HepG2 (cell line): ENCODE data around the gene OR1D5. TPM values are rescaled to one million over a fixed set of nuclear protein-coding genes. Genes with fewer than 3 reads are reported as not detected.

Experiments used
- ATAC-seq: fragments of 200-7000 bp; cut with Tn5 transposase; 3 replicates; pipeline ENCODE4 v1.9.1; 2020; ENCODE audit warnings: mild to moderate bottlenecking, moderate library complexity
- BruUV-seq: library from RNA; stranded (reverse); fragments of 400-500 nt; replicated peaks from 2 replicates; lab custom pipeline; 2021; lab: Mats Ljungman, UMichigan
- CTCF ChIA-PET: fragments of 300-600 bp; formaldehyde crosslinking; extraction: SDS; loops from one replicate; lab custom pipeline; 2021; ENCODE audit warnings: low total read pairs, inconsistent platforms, low intra/inter-chr PET ratio; lab: Yijun Ruan, JAX
- POLR2A ChIA-PET: fragments of 350-600 bp; sonication (Branson Sonifier 250); formaldehyde crosslinking; loops from one replicate; lab custom pipeline; 2020; ENCODE audit warnings: antibody characterized with exemption, inconsistent platforms; lab: Yijun Ruan, JAX
- DNase-seq: peaks from one replicate; pipeline ENCODE4 v3.0.0-alpha.2; 2015; ENCODE audit warnings: low spot score
- FAIRE-seq: peaks from 3 replicates; lab custom pipeline; 2011; peaks lifted over from hg19 to GRCh38; lab: Jason Lieb, UNC
- H2AFZ ChIP-seq: one replicate; pipeline ENCODE4 v1.6.1; 2011; ENCODE audit warnings: low read length, inconsistent platforms
- H3K27ac ChIP-seq: fragments of 300-600 bp; 3 replicates; pipeline ENCODE4 v1.8.0; 2011; ENCODE audit warnings: mixed run types, mild to moderate bottlenecking, mixed read lengths, low read length, inconsistent platforms; ENCODE audit not compliant: insufficient read depth; ENCODE audit errors: extremely low read length
- H3K27me3 ChIP-seq, 2 experiments: fragments of 200-600 bp in 1 of 2; 2 replicates in 1 of 2; 3 replicates in 1 of 2; pipeline versions ENCODE4 v1.6.0 to v1.8.0; 2011; ENCODE audit warnings: low read length in 2 of 2, mild to moderate bottlenecking in 2 of 2, moderate library complexity in 2 of 2, inconsistent platforms in 1 of 2; ENCODE audit not compliant: insufficient read depth in 2 of 2, control insufficient read depth in 1 of 2
- H3K36me3 ChIP-seq, 2 experiments: fragments of 200-600 bp in 1 of 2; replicated peaks in 1 of 2; 2 replicates in 1 of 2; 3 replicates in 1 of 2; pipeline versions ENCODE4 v1.5.1 to v1.8.0; 2011; ENCODE audit warnings: low read length in 2 of 2, inconsistent platforms in 1 of 2; ENCODE audit not compliant: insufficient read depth in 2 of 2, control insufficient read depth in 1 of 2
- H3K4me1 ChIP-seq: 2 replicates; pipeline ENCODE4 v1.5.1; 2012; ENCODE audit warnings: low read length, inconsistent platforms; ENCODE audit not compliant: insufficient read depth
- H3K4me2 ChIP-seq: 2 replicates; pipeline ENCODE4 v1.6.0; 2011; ENCODE audit warnings: low read depth, low read length, inconsistent platforms
- H3K4me3 ChIP-seq, 3 experiments: fragments of 200-600 bp in 1 of 3; sonication (generic), shearing (Covaris generic) in 1 of 3; replicated peaks in 1 of 3; 2 replicates each; pipeline ENCODE4 v1.5.1; 2011 to 2016; ENCODE audit warnings: low read length in 3 of 3, inconsistent platforms in 2 of 3, low read depth in 2 of 3, mild to moderate bottlenecking in 2 of 3, control low read depth in 1 of 3, mixed read lengths in 1 of 3; ENCODE audit not compliant: insufficient read depth in 1 of 3
- H3K79me2 ChIP-seq: one replicate; pipeline ENCODE4 v1.6.1; 2011; ENCODE audit warnings: low read length, inconsistent platforms; ENCODE audit not compliant: insufficient read depth
- H3K9ac ChIP-seq: 2 replicates; pipeline ENCODE4 v1.6.0; 2011; ENCODE audit warnings: mild to moderate bottlenecking, low read depth, low read length, inconsistent platforms; ENCODE audit not compliant: insufficient read depth
- H3K9me3 ChIP-seq: 2 replicates; pipeline ENCODE4 v1.5.1; 2012; ENCODE audit warnings: mild to moderate bottlenecking, low read length
- H4K20me1 ChIP-seq: 2 replicates; pipeline ENCODE4 v1.6.0; 2011; ENCODE audit warnings: inconsistent platforms, mild to moderate bottlenecking, low read length, moderate library complexity; ENCODE audit not compliant: insufficient read depth
- DNMT1 ChIP-seq: sonication (generic); formaldehyde crosslinking; IDR thresholded peaks from 2 replicates; pipeline ENCODE4 v1.5.1; 2020; ENCODE audit warnings: mild to moderate bottlenecking, missing genetic modification reagents
- FOSL2 ChIP-seq: sonication (generic); formaldehyde crosslinking; IDR thresholded peaks from 2 replicates; pipeline ENCODE4 v1.4.0; 2020; ENCODE audit warnings: missing genetic modification reagents
- GMEB2 ChIP-seq: IDR thresholded peaks from 2 replicates; pipeline ENCODE4 v1.6.1; 2016; ENCODE audit warnings: missing biosample characterization, missing genetic modification reagents, low read depth
- HBP1 ChIP-seq: IDR thresholded peaks from 2 replicates; pipeline ENCODE4 v1.6.1; 2016; ENCODE audit warnings: low read depth, control low read depth
- HMG20B ChIP-seq: conservative IDR thresholded peaks from 2 replicates; pipeline ENCODE4 v1.6.1; 2016; ENCODE audit warnings: missing genetic modification reagents, missing compliant biosample characterization
- MXD1 ChIP-seq: sonication (generic); formaldehyde crosslinking; IDR thresholded peaks from 2 replicates; pipeline ENCODE4 v1.4.0; 2020; ENCODE audit warnings: mild to moderate bottlenecking, missing genetic modification reagents
- PLRG1 ChIP-seq: fragments of 450-650 bp; conservative IDR thresholded peaks from 2 replicates; pipeline ENCODE4 v1.6.1; 2016
- TEF ChIP-seq: sonication (generic); formaldehyde crosslinking; IDR thresholded peaks from 2 replicates; pipeline ENCODE4 v1.5.0; 2020; ENCODE audit warnings: missing genetic modification reagents
- ZMYM3 ChIP-seq: sonication (generic); formaldehyde crosslinking; IDR thresholded peaks from 2 replicates; pipeline ENCODE4 v1.5.1; 2020; ENCODE audit warnings: mild to moderate bottlenecking, missing genetic modification reagents
- ZNF264 ChIP-seq: sonication (generic); formaldehyde crosslinking; IDR thresholded peaks from 2 replicates; pipeline ENCODE4 v1.4.0; 2020; ENCODE audit warnings: missing genetic modification reagents
- ZNF580 ChIP-seq: IDR thresholded peaks from 2 replicates; pipeline ENCODE4 v1.6.1; 2016; ENCODE audit warnings: low read depth, borderline replicate concordance
- ZNF629 ChIP-seq: sonication (generic); formaldehyde crosslinking; conservative IDR thresholded peaks from 2 replicates; pipeline ENCODE4 v1.5.0; 2020; ENCODE audit warnings: missing genetic modification reagents
- WGBS: methylation state at CpG from one replicate; pipeline ENCODE4 v1.1.6; 2017; ENCODE audit warnings: low lambda C conversion rate; 5-methylcytosine and 5-hydroxymethylcytosine counted together
- in situ Hi-C: cut with HindIII; loops from 2 replicates; pipeline ENCODE4 v1.10.0; 2017; ENCODE audit warnings: low pct_unique_long_range_greater_than_20kb; ENCODE audit not compliant: extremely low pct_ligation_motif_present
- intact Hi-C: fragments of 100-400 bp; cut with micrococcal nuclease; formaldehyde crosslinking; loops from one replicate; pipeline ENCODE4 v1.10.0; 2022; ENCODE audit not compliant: unreplicated experiment
- polyA plus RNA-seq, 8 experiments: library from polyadenylated mRNA; depleted of rRNA in 3 of 8; stranded (reverse) in 7 of 8; unstranded in 1 of 8; fragments of >200 nt; fragmentation: Illumina TruSeq in 4 of 8; extraction: Trizol in 4 of 8; gene quantifications; 2 replicates each; pipeline versions ENCODE4 v1.2.1 to v1.2.3, GENCODE V29; 2011 to 2016; ENCODE audit warnings: low read depth in 4 of 8, missing spikeins in 1 of 8, mixed read lengths in 1 of 8; ENCODE audit not compliant: insufficient read depth in 1 of 8
- total RNA-seq, 5 experiments: library from RNA; depleted of rRNA; stranded (reverse); fragments of >200 nt; fragmentation: Illumina TruSeq; extraction: Trizol; gene quantifications; 2 replicates each; pipeline ENCODE4 v1.2.3, GENCODE V29; 2016; ENCODE audit warnings: low read depth in 1 of 5

Gene OR1D5
- total and polyA plus RNA-seq, 2 of the 13 experiments (the other 11 are each of a cell fraction or from before 2014, with no cell fraction given): not detected

GRCh38 chr17:3026856-3027751 is 36.3 kb downstream of the OR1D5 start:
- in situ Hi-C loops (no loop called here), intact Hi-C loops (no loop called here)
- WGBS: 96% methylated on average over 20 of the region's 31 CpGs
- Histone ChIP-seq H3K4me3 (no peak overlapping the region), H3K36me3 (peaks cover 12 to 28% of the 10 kb centered on the region in 2 experiments), H3K79me2 (no peaks in the 10 kb centered on the region), H3K4me1 (no peaks in the 10 kb centered on the region), H3K27ac (no peak overlapping the region), H3K9ac (no peak overlapping the region), H3K4me2 (no peak overlapping the region), H2AFZ (no peak overlapping the region), H3K9me3 (peaks cover 8% of the 10 kb centered on the region), H3K27me3 (no peaks in the 10 kb centered on the region), H4K20me1 (no peaks in the 10 kb centered on the region)
- POLR2A ChIA-PET: no interaction called here
- CTCF ChIA-PET: no interaction called here
- no peak for FAIRE-seq
- BruUV-seq: no TSS peak
- TF ChIP-seq PLRG1: no peak
- TF ChIP-seq DNMT1 (CRISPR knock-in tag): no peak
- TF ChIP-seq GMEB2 (CRISPR knock-in tag): no peak
- no peak for TF ChIP-seq ZMYM3 (CRISPR knock-in tag)
- no peak for TF ChIP-seq ZNF264 (CRISPR knock-in tag)
- TF ChIP-seq ZNF580 (CRISPR knock-in tag): no peak
- no peak for TF ChIP-seq HMG20B (CRISPR knock-in tag)
- no peak for TF ChIP-seq HBP1 (CRISPR knock-in tag)
- no peak for TF ChIP-seq TEF (CRISPR knock-in tag)
- TF ChIP-seq MXD1: no peak
- no peak for TF ChIP-seq ZNF629 (CRISPR knock-in tag)
- TF ChIP-seq FOSL2 (CRISPR knock-in tag): no peak
- ATAC-seq: no peak
- DNase-seq: no peak
